Liver (tissue), 9 donors: ENCODE data around the gene MKNK1. TPM values are rescaled to one million over a fixed set of nuclear protein-coding genes. Genes with fewer than 3 reads are reported as not detected.

ENCODE experiments used
- DNase-seq: peaks from one replicate; pipeline ENCODE4 v3.0.0-alpha.2; 2017; ENCODE audit warnings: low spot score
- H3K27ac ChIP-seq, 2 donors: one replicate each; pipeline ENCODE4 v1.7.0; 2013; ENCODE audit warnings: inconsistent platforms in 2 of 2, low read length in 2 of 2, control low read depth in 1 of 2, low read depth in 1 of 2, mild to moderate bottlenecking in 1 of 2
- H3K27me3 ChIP-seq, 4 donors: one replicate each; pipeline versions ENCODE4 v1.6.1 to v1.7.0; 2013; ENCODE audit warnings: low read length in 3 of 4, inconsistent platforms in 1 of 4, mild to moderate bottlenecking in 1 of 4, moderate library complexity in 1 of 4; ENCODE audit not compliant: control insufficient read depth in 4 of 4, insufficient read depth in 4 of 4
- H3K36me3 ChIP-seq, 4 donors: one replicate each; pipeline versions ENCODE4 v1.6.1 to v1.7.0; 2013; ENCODE audit warnings: low read length in 3 of 4, mild to moderate bottlenecking in 3 of 4, low read depth in 1 of 4, moderate library complexity in 1 of 4; ENCODE audit not compliant: control insufficient read depth in 4 of 4, insufficient read depth in 3 of 4
- H3K4me1 ChIP-seq, 4 donors: one replicate each; pipeline versions ENCODE4 v1.6.1 to v1.7.0; 2013; ENCODE audit warnings: low read length in 3 of 4, mild to moderate bottlenecking in 3 of 4, moderate library complexity in 1 of 4; ENCODE audit not compliant: control insufficient read depth in 4 of 4, insufficient read depth in 4 of 4
- H3K4me3 ChIP-seq, 3 donors: one replicate each; pipeline versions ENCODE4 v1.6.1 to v1.7.0; 2013; ENCODE audit warnings: low read length in 3 of 3, control low read depth in 1 of 3, low read depth in 1 of 3, mild to moderate bottlenecking in 1 of 3
- H3K9ac ChIP-seq, 2 donors: one replicate each; pipeline ENCODE4 v1.7.0; 2013; ENCODE audit warnings: low read length in 2 of 2, mild to moderate bottlenecking in 2 of 2, moderate library complexity in 2 of 2, control low read depth in 1 of 2, low read depth in 1 of 2
- H3K9me3 ChIP-seq, 4 donors: one replicate each; pipeline versions ENCODE4 v1.6.1 to v1.7.0; 2013; ENCODE audit warnings: low read length in 3 of 4; ENCODE audit not compliant: control insufficient read depth in 4 of 4
- EGR1 ChIP-seq, 2 donors: IDR thresholded peaks; 2 replicates each; pipeline ENCODE4 v1.6.1; 2016 to 2018; ENCODE audit warnings: antibody characterized with exemption in 2 of 2, low read depth in 2 of 2
- FOXA1 ChIP-seq: IDR thresholded peaks from 2 replicates; pipeline ENCODE4 v1.6.1; 2016; ENCODE audit warnings: antibody characterized with exemption
- FOXA2 ChIP-seq: IDR thresholded peaks from 2 replicates; pipeline ENCODE4 v1.6.1; 2016; ENCODE audit warnings: antibody characterized with exemption
- GABPA ChIP-seq, 2 donors: IDR thresholded peaks in 1 of 2; conservative IDR thresholded peaks in 1 of 2; 2 replicates each; pipeline ENCODE4 v1.6.1; 2016; ENCODE audit warnings: antibody characterized with exemption in 2 of 2, mild to moderate bottlenecking in 1 of 2, moderate library complexity in 1 of 2
- HNF4A ChIP-seq, 2 donors: conservative IDR thresholded peaks; 2 replicates each; pipeline ENCODE4 v1.6.1; 2016; ENCODE audit warnings: antibody characterized with exemption in 2 of 2, mild to moderate bottlenecking in 2 of 2
- HNF4G ChIP-seq: IDR thresholded peaks from 2 replicates; pipeline ENCODE4 v1.6.1; 2016; ENCODE audit warnings: antibody characterized with exemption
- JUND ChIP-seq, 2 donors: IDR thresholded peaks; 2 replicates each; pipeline ENCODE4 v1.6.1; 2016; ENCODE audit warnings: antibody characterized with exemption in 2 of 2
- RAD21 ChIP-seq, 2 donors: IDR thresholded peaks; 2 replicates each; pipeline ENCODE4 v1.6.1; 2016; ENCODE audit warnings: antibody characterized with exemption in 2 of 2, mild to moderate bottlenecking in 2 of 2
- RXRA ChIP-seq, 2 donors: IDR thresholded peaks; 2 replicates each; pipeline ENCODE4 v1.6.1; 2017 to 2018; ENCODE audit warnings: antibody characterized with exemption in 2 of 2, mild to moderate bottlenecking in 1 of 2
- SP1 ChIP-seq: IDR thresholded peaks from 2 replicates; pipeline ENCODE4 v1.6.1; 2018; ENCODE audit warnings: antibody characterized with exemption, mild to moderate bottlenecking
- TAF1 ChIP-seq: conservative IDR thresholded peaks from 2 replicates; pipeline ENCODE4 v1.6.1; 2016; ENCODE audit warnings: antibody characterized with exemption, mild to moderate bottlenecking
- WGBS: extraction: QIAGEN DNeasy Blood & Tissue Kit; methylation state at CpG from one replicate; pipeline ENCODE4 v1.1.7; 2013; 5-methylcytosine and 5-hydroxymethylcytosine counted together
- polyA plus RNA-seq, 2 donors: library from polyadenylated mRNA; stranded (reverse) in 1 of 2; unstranded in 1 of 2; fragments of 200-250 nt in 1 of 2; fragments of >200 nt in 1 of 2; fragmentation: Nextera tagmentation in 1 of 2; extraction: Ambion mirVana in 1 of 2; gene quantifications; one replicate each; pipeline versions ENCODE4 v1.2.1 to v1.2.3, GENCODE V29; 2013 to 2015
- total RNA-seq, 2 donors: library from RNA; depleted of rRNA; stranded (reverse); fragments of >200 nt; gene quantifications; one replicate each; pipeline ENCODE4 v1.2.3, GENCODE V29; 2014
- TF ChIP-seq, protein P1 (sequence below): IDR thresholded peaks from 2 replicates; pipeline ENCODE4 v1.6.1; 2016; ENCODE audit warnings: antibody characterized with exemption, mild to moderate bottlenecking
- TF ChIP-seq, protein P2 (sequence below): IDR thresholded peaks from 2 replicates; pipeline ENCODE4 v1.6.1; 2016; ENCODE audit warnings: antibody characterized with exemption
- TF ChIP-seq, protein P3 (sequence below): fragments of 150-350 bp; IDR thresholded peaks from 2 replicates; pipeline ENCODE4 v1.5.1; 2017; ENCODE audit warnings: improper control_type of control experiment, low read depth, low read length; ENCODE audit not compliant: missing input control
- TF ChIP-seq, protein P4 (sequence below): IDR thresholded peaks from 2 replicates; pipeline ENCODE4 v1.6.1; 2016; ENCODE audit warnings: antibody characterized with exemption
- TF ChIP-seq, protein P5 (sequence below): IDR thresholded peaks from 2 replicates; pipeline ENCODE4 v1.6.1; 2016; ENCODE audit warnings: antibody characterized with exemption
- donor health status: healthy.
- donor health status: healthy.
- donor health status: healthy.
- donor health status: healthy.
- donor health status: healthy.

MKNK1 gene
- total and polyA plus RNA-seq, 4 donors = 10.2 to 30.8 (median 18.3) TPM

DNA sequence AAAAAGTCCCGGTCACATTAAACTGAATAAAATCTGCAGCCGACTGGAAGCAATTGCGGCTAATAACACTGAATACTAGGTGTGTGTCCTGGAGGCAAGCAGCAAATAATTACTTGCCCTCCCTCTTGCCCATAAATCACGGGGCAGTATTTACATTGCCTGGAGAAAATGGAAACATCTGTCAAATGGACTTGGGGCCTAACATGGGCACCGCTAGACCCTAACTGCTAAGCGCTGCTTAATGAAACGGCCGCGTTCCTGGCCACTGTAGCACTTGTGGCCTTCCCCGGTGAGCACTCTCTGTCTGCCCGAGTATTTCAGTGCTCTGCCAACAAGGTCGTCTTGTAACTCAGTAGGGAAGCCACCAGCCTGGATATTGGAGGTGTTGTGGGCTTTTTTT is 28.8 kb downstream of the MKNK1 start (continued):
- TF ChIP-seq FOXA2 (no peak), RXRA (IDR thresholded peaks at IDR 0.05) (no peak)

DNA sequence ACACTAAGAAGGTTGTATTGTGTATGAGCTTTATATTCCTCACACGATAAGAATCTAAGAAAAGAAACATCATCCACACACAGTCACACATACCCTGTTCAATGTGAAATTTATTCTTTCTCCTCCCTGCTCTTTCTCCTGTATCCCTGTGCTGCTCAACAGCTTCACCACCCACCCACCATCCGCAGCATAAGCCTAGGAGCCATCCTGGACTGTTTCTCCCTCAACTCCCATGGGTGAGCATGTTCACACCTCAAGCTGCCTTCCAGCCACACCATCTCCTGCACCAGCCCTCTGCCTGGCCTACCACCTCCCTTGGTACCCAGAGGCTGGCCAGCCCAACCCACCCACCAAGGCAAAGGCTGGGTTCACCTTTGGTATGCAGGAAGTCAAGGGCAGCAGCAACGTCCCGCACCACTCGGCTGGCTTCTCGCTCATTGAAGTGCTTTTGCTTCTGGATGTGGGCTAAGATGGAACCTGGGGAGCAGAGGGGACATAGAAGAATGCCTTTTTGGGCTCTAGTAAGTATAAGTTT is 32.3 kb downstream of the MKNK1 start:
- peaks cover 0 to 45% (median 11%) of the 10 kb centered on the region in 4 donors for H3K36me3 ChIP-seq
- 96% methylated on average over 6 of the region's 6 CpGs for WGBS
- H3K27ac ChIP-seq = no peak overlapping the region

DNA sequence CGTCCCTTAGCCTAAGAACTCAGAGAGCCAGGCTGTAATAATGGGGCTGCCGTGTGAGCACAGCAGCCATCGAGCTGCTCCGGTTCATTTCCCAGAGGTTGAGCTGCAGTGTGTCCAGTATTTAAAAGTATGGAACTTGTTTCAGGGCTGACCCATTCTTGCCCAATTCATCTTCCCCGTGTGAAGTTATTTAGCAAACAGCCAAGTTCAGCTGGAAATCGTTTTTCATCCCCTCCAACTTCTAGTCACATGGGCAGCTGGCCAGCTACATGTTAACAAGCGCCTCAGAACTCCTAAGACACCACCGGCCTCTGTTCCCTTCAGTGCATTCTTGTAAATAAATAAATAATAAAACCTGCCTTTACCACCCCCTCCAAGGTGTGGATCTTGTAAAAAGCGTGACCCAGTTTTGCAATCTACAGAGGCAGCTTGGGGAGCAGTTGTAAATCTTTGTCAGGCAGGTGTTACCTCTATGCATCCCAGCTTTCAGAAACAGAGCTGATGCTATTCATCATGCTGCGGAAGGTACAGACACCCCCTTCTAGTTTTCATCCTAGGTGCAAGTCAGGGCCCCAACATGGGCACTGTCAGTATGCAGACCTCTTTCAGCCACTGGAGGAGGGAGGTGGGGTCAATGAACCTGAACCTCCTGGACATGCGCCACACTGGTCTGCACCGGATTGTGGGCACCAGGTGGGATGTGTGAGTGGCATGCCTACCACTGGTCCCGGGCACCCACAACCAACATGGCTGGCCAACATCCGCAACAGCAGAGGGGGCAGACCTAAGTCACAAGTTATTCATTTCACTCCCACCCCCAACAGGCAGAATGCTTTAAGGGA is 34.0 kb downstream of the MKNK1 start:
- no peak overlapping the region for H3K27ac ChIP-seq
- no peaks in the 10 kb centered on the region for H3K9me3 ChIP-seq
- WGBS = 80% methylated on average over 14 of the region's 14 CpGs
- H3K4me3 ChIP-seq = no peak overlapping the region
- no peaks in the 10 kb centered on the region for H3K4me1 ChIP-seq
- TF ChIP-seq JUND (IDR thresholded peaks at IDR 0.05) = no peak
- TF ChIP-seq HNF4G = no peak
- no peak for TF ChIP-seq HNF4A (conservative IDR thresholded peaks at IDR 0.05)
- no peak for TF ChIP-seq TAF1
- TF ChIP-seq, protein P1, sequence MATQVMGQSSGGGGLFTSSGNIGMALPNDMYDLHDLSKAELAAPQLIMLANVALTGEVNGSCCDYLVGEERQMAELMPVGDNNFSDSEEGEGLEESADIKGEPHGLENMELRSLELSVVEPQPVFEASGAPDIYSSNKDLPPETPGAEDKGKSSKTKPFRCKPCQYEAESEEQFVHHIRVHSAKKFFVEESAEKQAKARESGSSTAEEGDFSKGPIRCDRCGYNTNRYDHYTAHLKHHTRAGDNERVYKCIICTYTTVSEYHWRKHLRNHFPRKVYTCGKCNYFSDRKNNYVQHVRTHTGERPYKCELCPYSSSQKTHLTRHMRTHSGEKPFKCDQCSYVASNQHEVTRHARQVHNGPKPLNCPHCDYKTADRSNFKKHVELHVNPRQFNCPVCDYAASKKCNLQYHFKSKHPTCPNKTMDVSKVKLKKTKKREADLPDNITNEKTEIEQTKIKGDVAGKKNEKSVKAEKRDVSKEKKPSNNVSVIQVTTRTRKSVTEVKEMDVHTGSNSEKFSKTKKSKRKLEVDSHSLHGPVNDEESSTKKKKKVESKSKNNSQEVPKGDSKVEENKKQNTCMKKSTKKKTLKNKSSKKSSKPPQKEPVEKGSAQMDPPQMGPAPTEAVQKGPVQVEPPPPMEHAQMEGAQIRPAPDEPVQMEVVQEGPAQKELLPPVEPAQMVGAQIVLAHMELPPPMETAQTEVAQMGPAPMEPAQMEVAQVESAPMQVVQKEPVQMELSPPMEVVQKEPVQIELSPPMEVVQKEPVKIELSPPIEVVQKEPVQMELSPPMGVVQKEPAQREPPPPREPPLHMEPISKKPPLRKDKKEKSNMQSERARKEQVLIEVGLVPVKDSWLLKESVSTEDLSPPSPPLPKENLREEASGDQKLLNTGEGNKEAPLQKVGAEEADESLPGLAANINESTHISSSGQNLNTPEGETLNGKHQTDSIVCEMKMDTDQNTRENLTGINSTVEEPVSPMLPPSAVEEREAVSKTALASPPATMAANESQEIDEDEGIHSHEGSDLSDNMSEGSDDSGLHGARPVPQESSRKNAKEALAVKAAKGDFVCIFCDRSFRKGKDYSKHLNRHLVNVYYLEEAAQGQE = no peak
- TF ChIP-seq, protein P2, sequence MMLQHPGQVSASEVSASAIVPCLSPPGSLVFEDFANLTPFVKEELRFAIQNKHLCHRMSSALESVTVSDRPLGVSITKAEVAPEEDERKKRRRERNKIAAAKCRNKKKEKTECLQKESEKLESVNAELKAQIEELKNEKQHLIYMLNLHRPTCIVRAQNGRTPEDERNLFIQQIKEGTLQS = no peak
- TF ChIP-seq, protein P3, sequence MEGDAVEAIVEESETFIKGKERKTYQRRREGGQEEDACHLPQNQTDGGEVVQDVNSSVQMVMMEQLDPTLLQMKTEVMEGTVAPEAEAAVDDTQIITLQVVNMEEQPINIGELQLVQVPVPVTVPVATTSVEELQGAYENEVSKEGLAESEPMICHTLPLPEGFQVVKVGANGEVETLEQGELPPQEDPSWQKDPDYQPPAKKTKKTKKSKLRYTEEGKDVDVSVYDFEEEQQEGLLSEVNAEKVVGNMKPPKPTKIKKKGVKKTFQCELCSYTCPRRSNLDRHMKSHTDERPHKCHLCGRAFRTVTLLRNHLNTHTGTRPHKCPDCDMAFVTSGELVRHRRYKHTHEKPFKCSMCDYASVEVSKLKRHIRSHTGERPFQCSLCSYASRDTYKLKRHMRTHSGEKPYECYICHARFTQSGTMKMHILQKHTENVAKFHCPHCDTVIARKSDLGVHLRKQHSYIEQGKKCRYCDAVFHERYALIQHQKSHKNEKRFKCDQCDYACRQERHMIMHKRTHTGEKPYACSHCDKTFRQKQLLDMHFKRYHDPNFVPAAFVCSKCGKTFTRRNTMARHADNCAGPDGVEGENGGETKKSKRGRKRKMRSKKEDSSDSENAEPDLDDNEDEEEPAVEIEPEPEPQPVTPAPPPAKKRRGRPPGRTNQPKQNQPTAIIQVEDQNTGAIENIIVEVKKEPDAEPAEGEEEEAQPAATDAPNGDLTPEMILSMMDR = no peak
- TF ChIP-seq RXRA (IDR thresholded peaks at IDR 0.05) = no peak
- TF ChIP-seq, protein P4, sequence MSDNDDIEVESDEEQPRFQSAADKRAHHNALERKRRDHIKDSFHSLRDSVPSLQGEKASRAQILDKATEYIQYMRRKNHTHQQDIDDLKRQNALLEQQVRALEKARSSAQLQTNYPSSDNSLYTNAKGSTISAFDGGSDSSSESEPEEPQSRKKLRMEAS = no peak
- TF ChIP-seq FOXA1 = no peak
- no peak for TF ChIP-seq FOXA2
- no peak for TF ChIP-seq SP1
- no peak for TF ChIP-seq RAD21 (IDR thresholded peaks at IDR 0.05)
- TF ChIP-seq EGR1 (IDR thresholded peaks at IDR 0.05; ENCODE audit: low read depth in 2 of 2) = no peak
- H3K36me3 ChIP-seq = peaks cover 0 to 40% (median 16%) of the 10 kb centered on the region in 4 donors
- DNase-seq = no peak
- H3K9ac ChIP-seq = no peak overlapping the region
- H3K27me3 ChIP-seq = no peaks in the 10 kb centered on the region

More for the DNA sequence above, 32.3 kb downstream of the MKNK1 start:
- Histone ChIP-seq H3K27me3 (no peaks in the 10 kb centered on the region), H3K9me3 (no peaks in the 10 kb centered on the region), H3K4me3 (no peak overlapping the region), H3K9ac (no peak overlapping the region), H3K4me1 (no peaks in the 10 kb centered on the region)
- no peak for TF ChIP-seq RAD21 (IDR thresholded peaks at IDR 0.05)
- no peak for TF ChIP-seq RXRA (IDR thresholded peaks at IDR 0.05)
- no peak for TF ChIP-seq SP1
- no peak for TF ChIP-seq TAF1
- TF ChIP-seq, protein P4 = no peak
- TF ChIP-seq, protein P2 = no peak
- no peak for TF ChIP-seq EGR1 (IDR thresholded peaks at IDR 0.05; ENCODE audit: low read depth in 2 of 2)
- TF ChIP-seq GABPA (IDR thresholded peaks at IDR 0.05 in 1 of 2, conservative IDR thresholded peaks at IDR 0.05 in 1 of 2) = no peak
- TF ChIP-seq JUND (IDR thresholded peaks at IDR 0.05) = no peak
- TF ChIP-seq, protein P5, sequence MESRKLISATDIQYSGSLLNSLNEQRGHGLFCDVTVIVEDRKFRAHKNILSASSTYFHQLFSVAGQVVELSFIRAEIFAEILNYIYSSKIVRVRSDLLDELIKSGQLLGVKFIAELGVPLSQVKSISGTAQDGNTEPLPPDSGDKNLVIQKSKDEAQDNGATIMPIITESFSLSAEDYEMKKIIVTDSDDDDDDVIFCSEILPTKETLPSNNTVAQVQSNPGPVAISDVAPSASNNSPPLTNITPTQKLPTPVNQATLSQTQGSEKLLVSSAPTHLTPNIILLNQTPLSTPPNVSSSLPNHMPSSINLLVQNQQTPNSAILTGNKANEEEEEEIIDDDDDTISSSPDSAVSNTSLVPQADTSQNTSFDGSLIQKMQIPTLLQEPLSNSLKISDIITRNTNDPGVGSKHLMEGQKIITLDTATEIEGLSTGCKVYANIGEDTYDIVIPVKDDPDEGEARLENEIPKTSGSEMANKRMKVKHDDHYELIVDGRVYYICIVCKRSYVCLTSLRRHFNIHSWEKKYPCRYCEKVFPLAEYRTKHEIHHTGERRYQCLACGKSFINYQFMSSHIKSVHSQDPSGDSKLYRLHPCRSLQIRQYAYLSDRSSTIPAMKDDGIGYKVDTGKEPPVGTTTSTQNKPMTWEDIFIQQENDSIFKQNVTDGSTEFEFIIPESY = no peak
- no peak for TF ChIP-seq FOXA2
- no peak for DNase-seq
